HG02970 (cell line): ENCODE measurements around the gene MRTFB.
"Not testable (repeated sequence)": the region's sequence is repeated elsewhere in the genome, so short reads cannot be mapped to it uniquely, and the experiment has no call there.

Experiments
- ATAC-seq: cut with Tn5 transposase; IDR thresholded peaks from one replicate; pipeline ENCODE4 v1.9.1; 2021; ENCODE audit warnings: mild to moderate bottlenecking, moderate library complexity, moderate number of reproducible peaks; ENCODE audit not compliant: unreplicated experiment, low FRiP score

MRTFB gene, protein sequence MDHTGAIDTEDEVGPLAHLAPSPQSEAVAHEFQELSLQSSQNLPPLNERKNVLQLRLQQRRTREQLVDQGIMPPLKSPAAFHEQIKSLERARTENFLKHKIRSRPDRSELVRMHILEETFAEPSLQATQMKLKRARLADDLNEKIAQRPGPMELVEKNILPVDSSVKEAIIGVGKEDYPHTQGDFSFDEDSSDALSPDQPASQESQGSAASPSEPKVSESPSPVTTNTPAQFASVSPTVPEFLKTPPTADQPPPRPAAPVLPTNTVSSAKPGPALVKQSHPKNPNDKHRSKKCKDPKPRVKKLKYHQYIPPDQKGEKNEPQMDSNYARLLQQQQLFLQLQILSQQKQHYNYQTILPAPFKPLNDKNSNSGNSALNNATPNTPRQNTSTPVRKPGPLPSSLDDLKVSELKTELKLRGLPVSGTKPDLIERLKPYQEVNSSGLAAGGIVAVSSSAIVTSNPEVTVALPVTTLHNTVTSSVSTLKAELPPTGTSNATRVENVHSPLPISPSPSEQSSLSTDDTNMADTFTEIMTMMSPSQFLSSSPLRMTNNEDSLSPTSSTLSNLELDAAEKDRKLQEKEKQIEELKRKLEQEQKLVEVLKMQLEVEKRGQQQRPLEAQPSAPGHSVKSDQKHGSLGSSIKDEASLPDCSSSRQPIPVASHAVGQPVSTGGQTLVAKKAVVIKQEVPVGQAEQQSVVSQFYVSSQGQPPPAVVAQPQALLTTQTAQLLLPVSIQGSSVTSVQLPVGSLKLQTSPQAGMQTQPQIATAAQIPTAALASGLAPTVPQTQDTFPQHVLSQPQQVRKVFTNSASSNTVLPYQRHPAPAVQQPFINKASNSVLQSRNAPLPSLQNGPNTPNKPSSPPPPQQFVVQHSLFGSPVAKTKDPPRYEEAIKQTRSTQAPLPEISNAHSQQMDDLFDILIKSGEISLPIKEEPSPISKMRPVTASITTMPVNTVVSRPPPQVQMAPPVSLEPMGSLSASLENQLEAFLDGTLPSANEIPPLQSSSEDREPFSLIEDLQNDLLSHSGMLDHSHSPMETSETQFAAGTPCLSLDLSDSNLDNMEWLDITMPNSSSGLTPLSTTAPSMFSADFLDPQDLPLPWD

GRCh38 chr16:14070877-14071575 lies at the start of gene MRTFB:
Gene MRTFB (plus strand): TSS chr16:14071319. CDS start chr16:14140607, 69,288 bp downstream.
- ATAC-seq: peak; percentile 81

GRCh38 chr16:14023526-14023925 lies 47.6 kb upstream of the MRTFB start:
- not testable (repeated sequence) for ATAC-seq

- no peak for ATAC-seq
Measured at GRCh38 chr16:14024283-14024682, 46.8 kb upstream of the MRTFB start.

DNA sequence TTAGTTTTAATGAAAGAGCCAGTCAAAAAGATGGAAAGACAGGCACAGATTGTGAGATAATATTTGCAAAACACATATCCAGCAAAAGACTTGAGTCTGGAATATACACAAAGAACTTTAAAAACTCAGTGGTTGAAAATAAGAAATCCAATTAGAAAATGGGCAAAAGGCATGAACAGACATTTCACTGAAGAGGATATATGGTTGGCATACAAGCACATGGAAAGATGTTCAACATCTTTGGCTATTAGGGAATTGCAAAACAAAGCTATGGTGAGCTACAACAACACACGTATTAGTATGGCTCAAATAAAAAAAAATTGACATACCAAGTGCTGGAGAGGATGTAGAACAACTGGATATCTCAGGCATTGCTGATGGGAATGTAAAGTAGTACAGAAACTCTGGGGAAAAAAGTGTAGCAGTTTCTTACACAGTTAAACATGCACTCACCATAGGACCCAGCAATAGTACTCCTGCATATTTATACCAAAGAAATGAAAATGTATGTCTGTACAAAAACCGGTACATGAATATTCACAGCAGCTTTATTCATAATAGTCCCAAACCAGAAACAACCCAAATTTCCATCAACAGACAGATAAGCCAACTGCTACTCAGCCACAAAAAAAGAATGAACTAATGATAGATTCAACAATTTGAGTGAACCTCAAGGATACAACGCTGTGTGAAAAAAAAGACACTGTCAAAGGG lies 44.4 kb upstream of the MRTFB start:
- ATAC-seq: no peak

- ATAC-seq: no peak
Measured at GRCh38 chr16:14028202-14028601, 42.9 kb upstream of the MRTFB start.

GRCh38 chr16:14029658-14030057 lies 41.5 kb upstream of the MRTFB start:
- no peak for ATAC-seq

DNA sequence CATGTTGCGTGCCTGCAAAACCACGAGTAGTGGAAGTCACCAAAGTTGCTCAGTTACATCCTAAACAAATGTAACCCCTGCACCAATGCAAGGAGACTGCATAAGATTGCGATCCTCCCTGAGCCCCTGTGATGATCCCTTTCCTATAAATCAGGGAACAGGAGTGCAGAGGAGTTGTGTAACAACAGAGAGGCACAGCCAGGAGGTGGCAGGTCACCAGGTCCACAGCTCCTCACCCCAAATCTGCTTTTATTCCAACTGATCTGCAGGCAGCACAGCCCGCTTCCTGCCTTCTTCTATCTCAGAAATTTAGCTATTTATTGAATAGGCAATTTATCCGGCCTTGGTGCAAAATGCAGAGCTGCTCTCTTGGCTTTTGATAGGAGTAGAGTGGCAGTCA lies 36.0 kb upstream of the MRTFB start:
- no peak for ATAC-seq

DNA sequence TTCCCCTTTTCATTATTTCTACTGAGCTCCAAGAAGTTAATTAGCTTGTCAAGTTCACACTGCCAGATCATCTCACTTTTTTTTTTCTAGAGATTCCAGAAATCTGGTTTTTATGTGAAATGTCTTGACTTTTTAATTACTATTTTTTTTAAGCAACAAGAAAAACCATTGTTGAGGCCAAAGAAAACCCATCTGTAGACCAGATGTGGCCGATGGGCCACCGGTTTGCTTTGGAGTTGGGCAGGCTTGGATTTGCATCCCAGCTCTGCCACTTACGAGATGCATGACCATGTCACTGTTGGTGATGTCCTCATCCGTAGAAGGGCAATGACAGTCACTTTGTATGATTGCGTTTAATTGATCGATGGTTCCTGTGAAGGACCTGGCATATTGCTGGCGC lies 34.2 kb upstream of the MRTFB start:
- no peak for ATAC-seq

- no peak for ATAC-seq
Measured at GRCh38 chr16:14037960-14038359, 33.2 kb upstream of the MRTFB start.

DNA sequence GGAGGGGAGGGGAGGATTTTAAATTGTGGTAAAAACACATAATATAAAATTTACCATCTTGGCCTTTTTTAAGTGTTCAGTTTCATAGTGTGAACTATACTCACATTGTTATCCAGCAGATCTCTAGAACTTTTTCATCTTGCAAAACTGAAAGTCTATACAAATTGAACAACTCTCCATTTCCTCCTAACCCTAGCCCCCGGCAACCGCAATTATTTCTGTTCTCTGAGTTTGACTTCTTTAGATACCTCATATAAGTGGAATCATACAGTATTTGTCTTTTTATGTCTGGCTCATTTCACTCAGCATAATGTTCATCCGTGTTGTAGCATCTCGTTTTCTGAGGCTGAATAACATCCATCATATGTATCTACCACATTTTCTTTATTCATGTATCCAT lies 30.0 kb upstream of the MRTFB start:
- ATAC-seq: no peak

- no peak for ATAC-seq
Measured at GRCh38 chr16:14042706-14043105, 28.4 kb upstream of the MRTFB start.

GRCh38 chr16:14043278-14043677 lies 27.8 kb upstream of the MRTFB start:
- no peak for ATAC-seq

DNA sequence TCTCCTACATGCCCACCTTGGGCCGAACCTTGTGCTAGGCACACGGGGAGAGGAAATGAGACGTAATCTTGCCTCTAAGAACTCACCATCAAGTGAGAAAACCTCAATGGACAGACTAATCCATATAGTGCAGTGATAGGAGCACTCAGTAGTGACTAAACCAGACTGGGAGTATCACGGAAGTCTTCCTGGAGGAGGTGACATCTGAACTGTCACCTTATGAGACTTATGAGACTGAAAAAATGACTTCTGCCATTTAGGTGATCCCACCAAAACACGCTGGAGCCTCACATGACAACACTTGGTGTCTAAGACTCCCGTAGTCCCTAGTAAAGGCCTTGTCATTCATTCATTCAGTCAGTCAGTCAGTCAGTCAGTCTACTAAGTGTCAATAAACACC lies 27.3 kb upstream of the MRTFB start:
- ATAC-seq: no peak

DNA sequence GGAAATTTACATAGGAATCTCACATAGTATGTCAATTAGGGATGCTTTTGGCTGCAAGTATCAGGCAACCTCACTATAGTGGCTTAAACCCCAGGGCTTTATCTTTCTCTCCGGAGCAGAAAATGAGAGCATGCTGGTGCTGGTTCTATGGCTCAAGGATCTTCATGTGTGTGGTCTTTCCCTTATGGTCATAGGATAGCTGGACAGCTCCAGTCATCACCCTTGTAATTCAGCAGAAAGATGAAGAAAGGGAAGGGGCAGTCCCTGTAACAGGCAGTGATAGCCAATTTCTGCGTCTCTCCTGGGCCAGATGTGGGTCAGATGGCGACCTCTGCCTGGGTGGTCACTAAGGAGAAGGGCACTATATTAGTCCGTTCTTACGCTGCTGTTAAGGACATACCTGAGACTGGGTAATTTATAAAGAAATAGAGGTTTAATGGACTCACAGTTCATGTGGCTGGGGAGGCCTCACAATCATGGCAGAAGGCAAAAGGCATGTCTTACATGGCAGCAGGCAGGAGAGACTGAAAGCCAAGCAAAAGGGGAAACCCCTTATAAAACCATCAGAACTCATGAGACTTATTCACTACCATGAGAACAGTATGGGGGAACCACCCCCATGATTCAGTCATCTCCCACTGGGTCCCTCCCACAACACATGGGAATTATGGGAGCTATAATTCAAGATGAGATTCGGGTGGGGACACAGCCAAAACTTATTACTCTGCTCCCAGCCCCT lies 23.8 kb upstream of the MRTFB start:
- ATAC-seq: not testable (repeated sequence)

GRCh38 chr16:14050291-14051027 lies 20.7 kb upstream of the MRTFB start:
- ATAC-seq: no peak

DNA sequence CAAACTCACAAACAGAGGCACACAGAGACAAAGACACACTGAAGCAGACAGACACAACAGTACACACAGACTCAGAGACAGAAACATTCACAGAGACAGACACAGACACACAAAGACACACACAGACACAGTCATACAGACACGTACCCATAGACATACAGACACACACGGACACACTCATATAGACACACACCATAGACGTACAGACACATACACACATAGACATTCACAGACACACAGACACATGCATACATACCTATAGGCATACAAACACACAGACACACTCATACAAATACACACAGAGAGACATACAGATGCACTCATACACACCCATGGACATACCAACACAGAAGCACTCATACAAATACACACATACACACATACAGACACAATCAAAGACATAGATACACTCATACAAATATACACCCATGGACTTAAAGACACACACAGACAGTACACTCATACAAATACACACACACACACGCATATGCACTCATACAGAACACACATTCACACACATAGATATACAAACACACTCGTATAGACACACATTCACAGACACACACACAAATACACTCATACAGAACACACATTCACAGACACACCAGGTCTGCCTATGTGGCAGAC lies 19.9 kb upstream of the MRTFB start:
- no peak for ATAC-seq

GRCh38 chr16:14056970-14057369 lies 14.1 kb upstream of the MRTFB start:
- ATAC-seq: no peak

GRCh38 chr16:14057878-14058382 lies 13.2 kb upstream of the MRTFB start:
- no peak for ATAC-seq
